SK-N-SH treated with all-trans-retinoic acid at 6 μM for 48 hours (cell line): ENCODE measurements around the gene MACC1.

Experiments
- ARNTL ChIP-seq: fragments of 450-650 bp; formaldehyde crosslinking; IDR thresholded peaks from 2 replicates; pipeline ENCODE4 v1.5.0; 2020; ENCODE audit warnings: low read depth, mild to moderate bottlenecking, moderate library complexity, borderline replicate concordance
- CSDC2 ChIP-seq: fragments of 250-450 bp; sonication (Bioruptor Pico); IDR thresholded peaks from 2 replicates; pipeline ENCODE4 v1.5.0; 2020; ENCODE audit warnings: mild to moderate bottlenecking, moderate library complexity
- ESRRG ChIP-seq: fragments of 250-450 bp; sonication (Bioruptor Pico); IDR thresholded peaks from 2 replicates; pipeline ENCODE4 v1.6.1; 2021; ENCODE audit warnings: mild to moderate bottlenecking
- OSR1 ChIP-seq: fragments of 250-450 bp; sonication (Bioruptor Pico); IDR thresholded peaks from 2 replicates; pipeline ENCODE4 v1.8.0; 2022; ENCODE audit warnings: moderate library complexity, mild to moderate bottlenecking, inconsistent platforms
- PATZ1 ChIP-seq: fragments of 250-450 bp; sonication (Bioruptor Pico); IDR thresholded peaks from 2 replicates; pipeline ENCODE4 v1.8.0; 2020; ENCODE audit warnings: mild to moderate bottlenecking, moderate library complexity, borderline replicate concordance
- SNAI2 ChIP-seq: fragments of 250-450 bp; sonication (Bioruptor Pico); IDR thresholded peaks from 2 replicates; pipeline ENCODE4 v1.5.0; 2020; ENCODE audit warnings: mild to moderate bottlenecking, moderate library complexity
- TOX ChIP-seq: fragments of 250-450 bp; sonication (Bioruptor Pico); IDR thresholded peaks from 2 replicates; pipeline ENCODE4 v1.8.0; 2021; ENCODE audit warnings: mild to moderate bottlenecking, moderate library complexity, borderline replicate concordance
- ZNF70 ChIP-seq: fragments of 450-650 bp; formaldehyde crosslinking; IDR thresholded peaks from 2 replicates; pipeline ENCODE4 v1.5.0; 2020; ENCODE audit warnings: mild to moderate bottlenecking, moderate library complexity
- TF ChIP-seq, protein P1 (sequence below): fragments of 250-450 bp; sonication (Bioruptor Pico); IDR thresholded peaks from 2 replicates; pipeline ENCODE4 v1.5.1; 2021; ENCODE audit warnings: mild to moderate bottlenecking, moderate library complexity
- TF ChIP-seq, protein P2 (sequence below): fragments of 250-450 bp; sonication (Bioruptor Pico); IDR thresholded peaks from 2 replicates; pipeline ENCODE4 v1.8.0; 2021; ENCODE audit warnings: low read depth, mild to moderate bottlenecking, moderate library complexity, borderline replicate concordance

DNA sequence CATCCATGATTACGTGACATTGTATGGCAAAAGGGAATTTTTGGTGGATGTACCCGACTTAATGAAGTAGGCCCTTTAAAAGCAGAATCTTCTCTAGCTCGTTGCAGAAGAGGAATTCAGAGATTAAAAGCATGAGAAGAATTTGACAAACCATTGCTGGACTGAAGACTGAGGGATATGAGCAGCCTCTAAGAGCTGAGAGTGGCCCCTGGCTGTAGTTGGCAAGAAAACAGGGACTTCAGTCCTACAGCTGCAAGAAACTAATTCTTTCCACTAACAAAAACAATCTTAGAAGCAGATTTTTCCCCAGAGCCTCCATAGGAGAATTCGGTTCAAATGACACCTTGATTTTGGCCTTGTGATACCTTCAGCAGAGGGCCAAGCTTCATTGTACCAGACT, 34.1 kb downstream of the MACC1 start:
- no peak for TF ChIP-seq PATZ1 (CRISPR knock-in tag)
- no peak for TF ChIP-seq ESRRG (CRISPR knock-in tag)
- TF ChIP-seq ZNF70 (CRISPR knock-in tag), result no peak
- no peak for TF ChIP-seq OSR1 (CRISPR knock-in tag)
- TF ChIP-seq, protein P1, sequence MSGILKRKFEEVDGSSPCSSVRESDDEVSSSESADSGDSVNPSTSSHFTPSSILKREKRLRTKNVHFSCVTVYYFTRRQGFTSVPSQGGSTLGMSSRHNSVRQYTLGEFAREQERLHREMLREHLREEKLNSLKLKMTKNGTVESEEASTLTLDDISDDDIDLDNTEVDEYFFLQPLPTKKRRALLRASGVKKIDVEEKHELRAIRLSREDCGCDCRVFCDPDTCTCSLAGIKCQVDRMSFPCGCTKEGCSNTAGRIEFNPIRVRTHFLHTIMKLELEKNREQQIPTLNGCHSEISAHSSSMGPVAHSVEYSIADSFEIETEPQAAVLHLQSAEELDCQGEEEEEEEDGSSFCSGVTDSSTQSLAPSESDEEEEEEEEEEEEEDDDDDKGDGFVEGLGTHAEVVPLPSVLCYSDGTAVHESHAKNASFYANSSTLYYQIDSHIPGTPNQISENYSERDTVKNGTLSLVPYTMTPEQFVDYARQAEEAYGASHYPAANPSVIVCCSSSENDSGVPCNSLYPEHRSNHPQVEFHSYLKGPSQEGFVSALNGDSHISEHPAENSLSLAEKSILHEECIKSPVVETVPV (CRISPR knock-in tag), result no peak
- TF ChIP-seq CSDC2, result no peak
- TF ChIP-seq, protein P2, sequence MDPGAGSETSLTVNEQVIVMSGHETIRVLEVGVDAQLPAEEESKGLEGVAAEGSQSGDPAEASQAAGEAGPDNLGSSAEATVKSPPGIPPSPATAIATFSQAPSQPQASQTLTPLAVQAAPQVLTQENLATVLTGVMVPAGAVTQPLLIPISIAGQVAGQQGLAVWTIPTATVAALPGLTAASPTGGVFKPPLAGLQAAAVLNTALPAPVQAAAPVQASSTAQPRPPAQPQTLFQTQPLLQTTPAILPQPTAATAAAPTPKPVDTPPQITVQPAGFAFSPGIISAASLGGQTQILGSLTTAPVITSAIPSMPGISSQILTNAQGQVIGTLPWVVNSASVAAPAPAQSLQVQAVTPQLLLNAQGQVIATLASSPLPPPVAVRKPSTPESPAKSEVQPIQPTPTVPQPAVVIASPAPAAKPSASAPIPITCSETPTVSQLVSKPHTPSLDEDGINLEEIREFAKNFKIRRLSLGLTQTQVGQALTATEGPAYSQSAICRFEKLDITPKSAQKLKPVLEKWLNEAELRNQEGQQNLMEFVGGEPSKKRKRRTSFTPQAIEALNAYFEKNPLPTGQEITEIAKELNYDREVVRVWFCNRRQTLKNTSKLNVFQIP, result no peak
- TF ChIP-seq TOX, result no peak
- TF ChIP-seq ARNTL, result no peak
- no peak for TF ChIP-seq SNAI2 (CRISPR knock-in tag)
